A673 (cell line): ENCODE results near the gene DGCR8. TPM values are rescaled to one million over a fixed set of nuclear protein-coding genes. Genes with fewer than 3 reads are reported as not detected.

Experiments used
- BruUV-seq: library from RNA; stranded (reverse); fragments of 400-500 nt; replicated peaks from 2 replicates; lab custom pipeline; 2021; lab: Mats Ljungman, UMichigan
- CTCF ChIA-PET: fragments of 300-600 bp; sonication (Branson Sonifier 250); formaldehyde crosslinking; loops from one replicate; lab custom pipeline; 2022; ENCODE audit warnings: antibody characterized with exemption; lab: Charles Lee
- POLR2A ChIA-PET: fragments of 300-600 bp; sonication (Branson Sonifier 250); formaldehyde crosslinking; loops from one replicate; lab custom pipeline; 2022; ENCODE audit warnings: antibody characterized with exemption; ENCODE audit not compliant: low non-redundant PET; lab: Charles Lee
- DNase-seq: peaks from one replicate; pipeline ENCODE4 v3.0.0-alpha.2; 2015; ENCODE audit warnings: low spot score
- H3K27ac ChIP-seq: fragments of 200-600 bp; sonication (generic); 2 replicates; pipeline ENCODE4 v1.5.1; 2016; ENCODE audit warnings: mixed run types, low read depth, mild to moderate bottlenecking, mixed read lengths, antibody characterized with exemption, low read length; ENCODE audit not compliant: poor library complexity, severe bottlenecking
- H3K27me3 ChIP-seq: fragments of 200-600 bp; sonication (generic); replicated peaks from 2 replicates; pipeline ENCODE4 v1.6.1; 2017; ENCODE audit warnings: mixed run types, low read depth, mild to moderate bottlenecking, mixed read lengths, antibody characterized with exemption, low read length; ENCODE audit not compliant: insufficient read depth, poor library complexity
- H3K36me3 ChIP-seq: fragments of 200-600 bp; sonication (generic); 2 replicates; pipeline ENCODE4 v1.6.1; 2016; ENCODE audit warnings: mixed run types, mild to moderate bottlenecking, mixed read lengths, antibody characterized with exemption, low read length; ENCODE audit not compliant: insufficient read depth, poor library complexity, severe bottlenecking
- H3K4me1 ChIP-seq: fragments of 200-600 bp; sonication (generic); 2 replicates; pipeline ENCODE4 v1.6.1; 2017; ENCODE audit warnings: mixed run types, mild to moderate bottlenecking, mixed read lengths, antibody characterized with exemption, low read length; ENCODE audit not compliant: insufficient read depth, poor library complexity, severe bottlenecking
- H3K4me3 ChIP-seq: fragments of 200-600 bp; sonication (generic); 2 replicates; pipeline ENCODE4 v1.5.1; 2016; ENCODE audit warnings: low read depth, mixed run types, mild to moderate bottlenecking, mixed read lengths, low read length; ENCODE audit not compliant: poor library complexity, severe bottlenecking
- H3K9me3 ChIP-seq: fragments of 200-600 bp; sonication (generic); 2 replicates; pipeline ENCODE4 v1.6.1; 2016; ENCODE audit warnings: mixed run types, low read depth, mild to moderate bottlenecking, mixed read lengths, antibody characterized with exemption, low read length; ENCODE audit not compliant: poor library complexity, severe bottlenecking
- CTCF ChIP-seq: fragments of 300-800, 200-600 bp; sonication (generic); conservative IDR thresholded peaks from 2 replicates; pipeline ENCODE4 v1.5.1; 2017; ENCODE audit warnings: low read depth, mild to moderate bottlenecking, antibody characterized with exemption, low read length, moderate library complexity, mixed read lengths
- EZH2 ChIP-seq: fragments of 200-600 bp; sonication (generic); IDR thresholded peaks from 2 replicates; pipeline ENCODE4 v1.6.1; 2017; ENCODE audit warnings: borderline replicate concordance, low read depth, mild to moderate bottlenecking, mixed read lengths, antibody characterized with exemption, low read length; ENCODE audit not compliant: poor library complexity, severe bottlenecking
- intact Hi-C: fragments of 100-400 bp; cut with micrococcal nuclease; formaldehyde crosslinking; loops from one replicate; pipeline ENCODE4 v1.10.0; 2022; ENCODE audit not compliant: unreplicated experiment
- total RNA-seq: library from RNA; stranded (reverse); gene quantifications from 2 replicates; pipeline ENCODE4 v1.2.3, GENCODE V29; 2021

Gene DGCR8
- total RNA-seq, 1 experiment from 2014 or later, result 63.2 TPM

- Histone ChIP-seq H3K27me3 (no peaks in the 10 kb centered on the region), H3K27ac (peak overlapping the region; percentile 30), H3K9me3 (no peaks in the 10 kb centered on the region), H3K36me3 (no peaks in the 10 kb centered on the region), H3K4me3 (no peak overlapping the region), H3K4me1 (no peaks in the 10 kb centered on the region)
- TF ChIP-seq CTCF, result 0 out of 2 replicates have a peak, but pooled peaks have one; percentile 36
- no peak for TF ChIP-seq EZH2
- BruUV-seq, result no TSS peak
- CTCF ChIA-PET, result no interaction called here
- intact Hi-C loops, result no loop called here
- no peak for DNase-seq
- POLR2A ChIA-PET, result no interaction called here
These were observed 19.2 kb upstream of the DGCR8 start for GRCh38 chr22:20060700-20061480.

- Histone ChIP-seq H3K27ac (peak overlapping the region; percentile 30), H3K27me3 (no peaks in the 10 kb centered on the region), H3K9me3 (no peaks in the 10 kb centered on the region), H3K4me3 (no peak overlapping the region), H3K36me3 (no peaks in the 10 kb centered on the region), H3K4me1 (no peaks in the 10 kb centered on the region)
- TF ChIP-seq EZH2, result no peak
- no peak for TF ChIP-seq CTCF
- CTCF ChIA-PET, result no interaction called here
- DNase-seq, result no peak
- intact Hi-C loops, result no loop called here
- no TSS peak for BruUV-seq
- POLR2A ChIA-PET, result no interaction called here
These were observed 18.6 kb upstream of the DGCR8 start for GRCh38 chr22:20061481-20061861.

GRCh38 chr22:20062043-20062765 lies 17.8 kb upstream of the DGCR8 start:
- Histone ChIP-seq H3K4me3 (no peak overlapping the region), H3K27ac (no peak overlapping the region), H3K4me1 (no peaks in the 10 kb centered on the region), H3K27me3 (no peaks in the 10 kb centered on the region), H3K9me3 (no peaks in the 10 kb centered on the region), H3K36me3 (no peaks in the 10 kb centered on the region)
- ChIA-PET CTCF (no interaction called here), POLR2A (no interaction called here)
- no peak for DNase-seq
- no peak for TF ChIP-seq CTCF
- no peak for TF ChIP-seq EZH2
- BruUV-seq, result no TSS peak
- intact Hi-C loops, result no loop called here
